GM21381 (cell line): ENCODE measurements around the gene PLCH1.

Experiments used
- ATAC-seq: cut with Tn5 transposase; IDR thresholded peaks from one replicate; pipeline ENCODE4 v1.9.1; 2021; ENCODE audit warnings: mild to moderate bottlenecking, moderate library complexity; ENCODE audit not compliant: unreplicated experiment

PLCH1 gene

DNA sequence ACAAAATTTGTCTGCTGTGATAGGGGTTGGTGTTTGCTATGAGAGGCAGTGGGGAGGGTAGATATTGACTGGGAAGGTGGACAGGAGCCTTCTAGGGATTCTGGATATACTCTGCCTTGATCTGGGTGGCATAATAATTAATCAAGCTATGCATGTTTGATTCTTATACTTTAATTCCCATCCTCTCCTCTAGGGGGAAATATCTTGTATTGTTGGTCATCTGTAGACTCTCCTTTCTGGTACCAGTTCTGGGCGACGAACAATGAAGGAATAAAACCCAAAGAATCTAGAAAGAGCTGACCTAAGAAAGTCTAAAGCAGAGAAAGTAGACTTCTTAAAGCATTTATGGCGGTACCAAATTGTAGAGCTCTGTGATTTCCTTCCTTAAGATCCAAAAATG lies 253.2 kb downstream of the PLCH1 start:
- no peak for ATAC-seq

DNA sequence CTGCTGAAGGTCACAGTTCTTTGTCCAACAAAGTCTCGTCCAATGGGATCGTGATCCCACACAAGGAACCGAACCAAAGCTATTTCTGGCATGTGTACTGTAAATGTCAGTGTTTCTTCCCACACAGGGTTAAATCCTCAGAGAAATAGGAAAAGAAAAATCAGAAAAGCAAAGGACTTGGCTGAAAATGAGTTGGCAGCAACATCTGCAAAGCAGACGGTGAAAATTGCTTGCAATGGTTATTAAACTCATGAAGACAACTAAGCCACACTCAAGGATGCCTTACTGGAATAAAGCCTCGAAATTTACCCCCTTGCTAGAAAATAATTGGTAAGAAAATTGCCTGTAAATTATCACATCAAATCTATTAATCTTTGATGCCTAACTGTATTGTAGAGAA lies 256.2 kb downstream of the PLCH1 start:
- ATAC-seq: no peak

DNA sequence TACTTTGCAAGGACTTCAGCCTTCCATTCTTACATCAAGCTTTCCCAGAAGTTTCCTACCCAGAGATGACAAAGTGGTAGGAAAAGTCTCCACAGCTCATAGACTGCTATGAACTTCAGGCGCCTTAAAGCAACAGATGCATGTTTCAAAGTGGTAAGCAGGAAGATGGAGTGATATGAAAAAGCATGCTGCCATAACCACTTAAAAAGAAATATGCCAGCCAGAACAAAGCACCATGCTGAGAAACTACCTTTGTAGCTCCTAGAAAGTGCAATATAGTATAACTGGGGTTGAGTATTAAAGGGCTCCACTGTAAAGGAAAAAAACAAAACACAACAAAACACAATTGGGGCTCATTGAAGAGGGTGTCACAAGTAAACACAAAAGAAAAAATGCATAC lies 259.0 kb downstream of the PLCH1 start:
- no peak for ATAC-seq

DNA sequence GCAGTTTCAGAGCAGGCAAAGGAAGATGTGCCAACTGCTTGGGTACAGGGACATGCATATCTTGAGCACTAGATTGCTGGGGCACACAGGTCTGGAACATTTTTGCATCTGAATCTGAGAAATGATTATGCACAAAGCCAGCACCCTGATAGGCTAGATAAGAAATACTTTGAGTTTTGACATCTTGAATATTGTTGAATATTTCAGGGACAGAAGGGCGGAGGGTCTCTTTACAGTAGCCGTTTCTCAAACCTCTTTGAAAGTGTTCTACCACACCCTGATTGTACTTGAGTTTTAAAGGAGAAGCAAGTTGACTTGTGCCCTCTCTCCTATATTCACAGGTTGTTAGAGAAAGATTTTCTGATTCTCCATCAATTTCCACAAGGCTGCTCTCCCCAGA lies 263.3 kb downstream of the PLCH1 start:
- no peak for ATAC-seq

DNA sequence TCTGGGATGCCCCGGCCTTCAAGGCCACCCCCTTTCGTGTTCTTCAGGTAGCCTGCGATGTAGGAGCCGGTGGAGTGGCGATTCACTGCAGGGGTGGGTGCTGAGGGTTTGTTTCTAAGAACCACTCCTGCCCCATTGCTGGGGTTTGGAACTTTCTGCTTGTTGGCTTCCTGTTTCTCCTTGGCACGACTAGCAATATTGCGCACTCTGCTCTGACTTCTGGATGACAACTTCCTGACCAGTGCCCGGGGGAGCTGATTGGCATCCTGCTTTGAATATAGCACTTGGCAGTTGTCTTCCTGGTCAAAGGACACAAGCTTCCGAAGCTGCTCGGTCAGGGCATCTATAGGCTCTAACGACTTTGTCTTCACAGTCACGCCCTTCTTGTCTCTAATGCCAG lies 263.8 kb downstream of the PLCH1 start:
- ATAC-seq: no peak

DNA sequence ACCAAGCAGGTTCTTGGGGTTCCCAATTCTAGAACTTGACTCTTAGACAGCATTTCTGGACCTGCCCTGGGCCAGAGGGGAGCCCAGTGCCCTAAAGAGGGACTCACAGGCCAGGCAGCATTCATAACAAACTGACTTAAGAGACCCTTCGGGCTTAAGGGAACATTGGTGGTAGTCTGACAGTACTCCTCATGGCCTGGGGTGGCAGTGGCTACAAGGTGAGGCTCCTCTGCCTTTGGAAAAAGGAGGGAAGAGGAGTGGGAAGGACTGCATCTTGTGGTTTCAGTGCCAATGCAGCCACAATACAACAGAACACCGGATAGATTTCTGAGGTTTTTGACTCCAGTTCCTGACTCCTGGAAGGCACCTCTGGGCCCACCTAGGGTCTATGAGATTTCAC lies 279.2 kb downstream of the PLCH1 start:
- no peak for ATAC-seq

DNA sequence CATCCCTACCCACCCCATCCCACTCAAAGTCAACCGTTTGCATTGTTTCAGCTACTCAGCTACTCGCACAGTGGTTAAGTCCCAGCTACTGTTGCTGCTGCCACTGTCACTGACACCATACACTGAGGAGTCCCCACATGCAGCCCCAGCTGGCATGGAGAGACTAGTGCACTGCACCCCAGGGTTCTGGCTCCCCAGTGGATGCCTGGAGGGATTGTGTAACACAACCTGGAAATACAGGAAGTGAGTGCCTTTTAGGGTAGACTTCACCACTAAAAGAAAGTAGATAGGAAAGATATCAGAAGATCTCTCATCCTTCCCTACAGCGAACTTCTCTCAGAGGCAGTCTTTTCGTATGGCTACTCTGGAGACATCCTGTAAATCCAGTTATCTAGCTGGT lies 282.2 kb downstream of the PLCH1 start:
- no peak for ATAC-seq

DNA sequence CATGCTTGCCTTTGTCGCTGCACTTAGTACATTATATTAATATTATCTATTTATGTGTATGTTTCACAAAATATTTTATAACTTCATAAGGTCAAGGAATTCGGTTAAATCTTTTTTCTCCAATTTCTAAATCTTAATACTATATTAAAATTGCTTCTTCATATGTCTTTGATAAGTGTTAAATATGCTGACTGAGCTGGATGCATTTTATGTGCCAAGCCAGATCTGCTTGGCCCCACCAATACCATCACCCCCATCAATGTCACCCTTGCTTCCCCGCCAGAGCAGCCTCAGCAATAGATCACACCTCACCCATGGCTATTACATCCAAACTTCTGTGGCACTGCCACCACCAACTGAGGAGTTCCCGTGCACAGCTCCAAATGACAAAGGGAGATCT lies 287.3 kb downstream of the PLCH1 start:
- ATAC-seq: no peak

DNA sequence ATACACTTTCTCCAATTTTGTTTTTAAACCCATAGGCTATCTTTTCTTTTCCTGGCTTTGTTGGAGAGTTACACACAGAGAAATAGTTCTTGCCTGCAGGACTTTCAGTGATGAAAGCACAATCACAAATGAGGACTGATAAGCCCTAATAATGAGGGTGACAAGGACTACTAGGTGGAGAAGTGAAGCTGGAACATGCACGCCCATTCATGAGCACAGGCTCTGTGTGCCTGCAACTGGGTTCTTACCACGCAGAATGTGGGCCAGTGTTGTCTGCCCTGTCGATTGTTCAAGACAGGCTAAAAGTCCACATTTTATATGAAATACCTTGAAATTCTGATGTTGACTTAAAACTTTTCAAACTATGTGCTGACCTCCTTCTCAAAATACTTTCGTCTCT lies 289.1 kb downstream of the PLCH1 start:
- no peak for ATAC-seq

DNA sequence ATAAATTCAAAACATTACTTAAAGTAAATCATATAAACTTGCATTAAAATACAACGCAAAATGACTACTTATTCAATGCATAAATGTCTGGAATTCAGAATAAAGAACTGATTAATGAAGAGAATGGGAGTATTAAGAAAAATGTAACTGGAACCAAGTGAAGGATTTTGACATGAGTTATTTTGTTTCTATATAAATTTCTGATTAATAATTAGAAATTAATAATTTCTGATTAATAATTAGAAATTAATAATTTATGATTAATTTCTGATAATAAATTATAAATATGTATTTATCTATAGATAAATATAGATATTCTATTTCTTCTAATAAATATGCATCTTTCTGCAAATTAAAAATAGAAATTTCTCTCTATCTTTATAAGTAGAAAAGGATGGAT lies 291.4 kb downstream of the PLCH1 start:
- no peak for ATAC-seq

DNA sequence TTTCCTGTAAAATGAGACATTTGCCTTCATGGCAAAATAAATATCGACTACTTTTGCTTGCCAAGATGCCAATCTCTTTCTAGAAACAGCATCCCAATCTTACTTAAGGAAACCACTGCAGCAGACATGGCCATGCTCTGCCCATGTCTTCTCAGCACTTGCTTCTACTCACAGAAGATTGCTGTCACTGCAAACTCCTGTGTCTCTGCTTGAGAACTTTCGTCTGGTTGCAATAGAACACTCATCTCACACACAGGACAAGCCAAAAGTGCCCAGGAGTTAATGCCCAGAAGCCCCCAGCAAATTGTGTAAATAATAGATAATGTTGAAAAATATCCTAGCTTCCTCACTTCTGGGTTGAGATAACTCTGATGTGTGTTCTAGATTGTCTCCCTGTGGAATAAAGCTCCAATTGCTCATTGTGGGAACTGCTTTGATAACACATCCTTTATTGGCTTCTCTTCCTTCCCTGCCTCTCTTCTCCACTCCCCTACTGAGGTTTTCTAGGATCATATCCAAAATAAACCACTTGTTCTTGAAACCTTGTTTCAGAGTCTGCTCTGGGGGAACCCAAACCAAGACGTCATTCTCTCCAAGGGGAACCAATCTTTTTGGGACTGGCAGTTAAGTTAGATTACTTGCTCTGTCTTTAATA lies 295.1 kb downstream of the PLCH1 start:
- no peak for ATAC-seq

DNA sequence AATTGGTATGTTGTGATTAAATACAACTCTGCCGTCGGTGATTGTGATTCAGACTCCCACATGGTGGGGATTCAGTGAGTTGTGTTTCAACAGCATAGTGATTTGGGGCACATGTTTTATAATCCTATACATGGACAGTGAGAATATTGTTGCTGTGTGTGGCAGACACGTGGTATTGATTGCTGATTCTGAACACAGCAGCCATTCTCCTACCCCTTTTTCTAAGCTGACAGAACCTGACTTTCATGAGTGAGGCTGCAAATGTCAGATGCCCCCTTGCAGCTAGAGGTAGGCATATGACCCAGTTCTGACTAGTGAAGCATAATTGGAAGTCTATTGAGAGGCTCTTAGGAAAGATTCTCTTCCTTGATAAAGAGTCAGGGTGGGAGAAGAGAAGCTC lies 296.3 kb downstream of the PLCH1 start:
- ATAC-seq: no peak

DNA sequence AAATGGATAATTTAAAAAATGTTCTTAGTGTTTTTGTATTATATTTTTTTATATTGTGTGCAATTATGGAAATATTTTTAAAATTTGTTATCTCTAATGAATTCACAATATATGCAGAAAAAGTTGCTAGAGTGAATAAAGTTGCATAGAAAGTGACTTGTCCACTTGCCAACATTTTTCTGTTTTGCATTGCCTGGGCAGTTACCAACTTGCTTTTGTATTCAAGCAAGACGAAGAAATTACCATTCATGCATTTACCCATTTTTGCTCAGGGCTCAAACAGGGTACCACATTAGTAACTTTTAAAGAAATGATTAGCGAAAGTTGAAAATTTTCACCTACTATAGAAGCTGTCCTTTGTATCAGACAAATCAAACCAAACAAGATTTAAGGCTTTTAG lies 298.5 kb downstream of the PLCH1 start:
- ATAC-seq: no peak

DNA sequence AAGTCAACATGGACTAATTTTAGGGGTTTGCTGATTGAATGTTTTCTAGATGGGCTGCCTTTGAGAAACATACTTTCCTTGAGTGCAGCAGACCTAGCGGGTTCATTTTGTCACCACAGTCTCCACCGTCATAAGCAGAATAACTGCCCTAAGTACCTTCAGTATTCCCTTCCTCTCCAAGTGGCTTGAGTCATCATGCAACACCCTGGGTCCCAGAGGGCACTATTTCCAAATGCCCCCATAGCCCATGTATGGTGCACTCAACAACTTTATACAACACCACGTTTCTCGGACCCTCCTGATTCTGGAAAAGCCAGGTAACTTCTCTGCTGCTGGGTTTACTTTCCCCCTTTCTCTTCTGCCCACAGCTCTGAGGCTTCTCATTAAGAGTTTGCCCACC lies 300.1 kb downstream of the PLCH1 start:
- ATAC-seq: no peak

DNA sequence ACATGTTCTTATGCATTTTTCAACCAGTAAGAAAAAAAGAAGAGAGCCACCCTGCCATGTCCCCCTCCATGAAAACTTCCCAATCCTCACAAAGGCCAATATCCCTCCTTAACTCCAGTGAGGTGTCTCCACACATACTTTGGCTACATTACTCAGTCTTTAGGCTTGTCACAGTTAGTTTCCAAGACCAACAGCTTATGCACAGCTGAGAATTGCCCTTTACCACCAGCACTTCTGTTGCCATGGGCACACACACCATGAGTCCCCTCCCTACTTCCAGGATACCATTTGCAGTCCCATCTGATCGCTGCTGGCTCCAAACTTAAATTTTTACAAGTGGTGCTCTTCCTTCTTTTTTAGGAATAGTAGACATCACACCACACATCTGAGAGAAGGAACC lies 301.1 kb downstream of the PLCH1 start:
- ATAC-seq: no peak

DNA sequence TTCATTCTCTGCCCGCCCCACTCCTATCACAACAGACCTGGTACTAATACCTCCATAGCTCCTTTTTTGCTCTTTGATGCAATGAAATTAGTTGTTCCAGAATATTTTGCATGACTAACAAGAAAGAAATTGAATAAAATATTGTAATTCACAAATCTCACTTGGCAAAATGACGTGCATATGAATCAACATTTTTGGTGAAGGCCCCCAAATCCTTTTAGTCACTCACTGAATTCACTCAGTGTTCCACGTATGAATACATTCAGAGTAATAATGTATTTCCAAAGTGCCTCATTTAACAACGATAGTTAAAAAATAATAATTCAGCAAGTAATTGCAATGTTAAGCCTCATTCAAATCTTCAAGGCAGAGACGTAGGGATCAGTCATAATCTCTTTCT lies 302.8 kb downstream of the PLCH1 start:
- no peak for ATAC-seq

DNA sequence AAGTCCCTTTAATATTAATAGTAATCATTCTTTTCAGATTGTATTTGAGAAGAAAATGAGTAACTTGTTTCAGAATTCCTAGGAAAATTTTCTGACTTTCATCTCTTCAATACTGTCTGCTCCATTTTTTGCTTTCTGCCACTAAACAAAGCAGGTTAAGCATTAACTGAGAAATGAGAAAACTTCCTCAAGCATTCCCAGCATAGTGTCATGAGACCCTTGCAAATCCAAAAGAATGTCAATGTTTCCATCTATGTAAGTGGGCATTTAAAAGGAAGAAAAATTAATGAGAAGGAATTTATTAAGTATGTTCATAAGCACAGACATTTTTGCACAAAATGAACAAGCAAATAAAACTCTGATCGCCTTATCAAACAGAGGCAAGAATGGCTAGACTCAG lies 303.4 kb downstream of the PLCH1 start:
- no peak for ATAC-seq

DNA sequence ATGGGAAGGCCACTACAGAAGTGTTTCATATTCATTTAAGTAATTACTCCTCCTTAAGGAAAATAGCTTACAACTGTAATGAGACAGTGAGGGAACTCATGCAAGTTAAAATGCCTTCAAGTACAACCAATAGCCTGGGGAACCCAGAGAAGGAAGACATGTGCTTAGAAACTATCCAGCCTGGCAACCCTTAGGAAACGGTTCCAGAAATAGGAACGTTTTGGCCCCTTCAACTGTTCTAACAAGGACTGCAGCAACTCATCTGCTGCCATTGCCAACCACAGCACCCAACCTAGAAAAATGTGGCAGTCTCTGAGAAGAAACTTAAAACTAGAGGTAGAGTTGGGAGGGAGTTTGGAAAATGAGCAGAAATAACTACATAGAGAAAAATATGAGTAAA lies 303.8 kb downstream of the PLCH1 start:
- no peak for ATAC-seq

DNA sequence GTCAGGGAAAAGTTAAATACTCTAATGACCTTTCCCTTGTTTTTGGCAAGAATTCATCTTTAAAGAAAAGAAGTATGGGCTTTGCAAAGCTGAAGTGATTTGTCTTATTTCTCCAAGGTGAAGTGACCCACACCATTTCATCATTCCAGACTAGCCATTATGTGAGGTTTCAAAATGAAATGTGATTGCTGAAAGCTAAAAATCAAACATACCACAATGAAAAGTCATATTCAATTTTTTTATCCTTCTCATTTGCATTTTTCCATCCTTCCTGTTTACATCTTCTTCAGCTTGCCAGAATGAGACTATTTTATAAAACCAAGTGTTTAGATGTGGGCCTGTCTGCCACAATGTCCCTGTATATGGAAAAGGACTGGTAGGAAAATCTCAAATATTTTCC lies 309.1 kb downstream of the PLCH1 start:
- ATAC-seq: no peak

DNA sequence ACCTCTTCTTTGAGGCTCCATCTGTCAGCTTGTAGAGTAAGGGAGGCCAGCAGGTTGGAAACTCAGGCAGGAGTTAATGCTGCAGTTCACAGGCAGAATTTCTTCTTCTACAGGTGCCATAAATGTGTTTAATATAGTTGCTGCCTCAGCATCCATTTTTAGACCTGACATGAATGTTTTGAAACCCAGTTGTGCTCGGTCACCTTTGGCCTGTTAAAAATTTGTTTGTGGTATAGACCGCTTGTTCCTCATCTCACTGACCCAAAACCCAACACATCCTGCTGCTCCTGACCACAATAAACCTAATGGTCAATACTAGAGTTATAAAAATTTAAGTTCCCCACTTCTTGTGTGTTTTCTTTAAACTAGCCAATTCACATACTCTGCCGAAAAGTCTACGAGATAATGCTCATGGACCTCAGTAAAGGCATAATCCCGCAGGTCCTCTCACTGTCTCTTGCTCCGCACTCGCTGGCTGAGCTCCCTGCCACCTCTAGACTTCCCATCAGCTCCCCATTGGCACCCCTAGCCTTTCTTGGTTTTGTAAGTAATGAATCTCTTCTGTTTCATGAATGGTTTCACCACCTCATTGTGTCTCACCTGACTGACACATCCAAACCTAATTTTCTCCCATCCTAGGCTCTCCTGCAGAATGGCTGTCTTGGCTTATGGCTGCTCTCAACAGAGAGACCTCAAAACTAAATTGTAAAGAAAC lies 312.9 kb downstream of the PLCH1 start:
- no peak for ATAC-seq

DNA sequence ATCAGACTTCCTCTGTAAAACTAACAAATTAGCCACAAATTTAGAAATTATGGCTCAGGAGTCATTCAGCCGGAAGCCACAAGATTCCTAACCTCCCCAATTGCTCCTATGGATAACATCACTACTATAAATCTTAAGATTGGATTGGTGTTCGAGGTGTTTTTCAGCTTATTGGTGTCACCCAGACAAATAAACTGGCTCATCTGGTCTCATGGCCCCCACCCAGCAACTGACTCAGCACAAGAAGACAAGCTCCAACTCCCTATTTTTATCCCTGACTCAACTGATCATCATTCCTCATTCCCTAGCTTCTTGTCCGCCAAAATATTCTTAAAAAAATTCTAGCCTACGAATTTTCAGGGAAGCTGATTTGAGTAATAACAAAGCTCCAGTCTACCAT lies 316.3 kb downstream of the PLCH1 start:
- no peak for ATAC-seq

DNA sequence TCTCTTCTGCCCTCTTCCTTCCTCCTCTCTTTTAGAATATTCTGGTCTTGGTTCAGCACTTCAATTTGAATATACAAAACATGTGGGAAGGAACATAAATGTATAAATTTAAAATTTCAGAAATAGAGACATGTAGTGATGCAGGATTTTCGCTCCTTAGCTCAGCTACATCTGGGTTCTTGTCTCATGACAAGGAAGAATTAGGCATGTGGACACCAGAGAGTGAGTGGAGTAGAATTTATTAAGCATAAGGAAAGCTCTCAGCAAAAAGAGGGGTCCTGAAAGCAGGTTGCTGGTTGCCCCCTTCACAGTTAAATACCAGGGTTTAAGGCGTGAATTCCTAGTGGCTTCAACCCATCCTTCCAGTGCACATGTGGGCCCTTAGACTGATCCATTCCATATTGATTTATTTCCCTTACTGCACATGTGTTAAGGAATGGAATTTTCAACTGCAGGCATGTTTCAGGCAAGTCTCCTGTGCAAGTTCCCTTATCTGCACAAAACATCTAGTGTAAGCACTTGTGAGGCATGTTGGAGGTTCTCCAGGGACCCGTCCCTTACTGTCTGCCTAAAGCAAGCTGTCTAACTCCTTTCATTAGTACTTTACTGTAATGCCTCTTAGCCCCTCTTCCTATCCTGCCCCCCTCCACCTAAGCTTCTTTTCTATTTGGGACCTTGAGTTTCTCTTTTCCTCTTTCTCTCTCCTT lies 318.2 kb downstream of the PLCH1 start:
- ATAC-seq: no peak
